Progenitor cell of endocrine pancreas (in vitro differentiated cells): Measurements from ENCODE around the gene BTRC. TPM values are rescaled to one million over a fixed set of nuclear protein-coding genes. Genes with fewer than 3 reads are reported as not detected.

ENCODE experiments used
- DNase-seq: peaks from one replicate; pipeline ENCODE4 v3.0.0; 2021; ENCODE audit warnings: low spot score; ENCODE audit not compliant: unreplicated experiment
- H3K27ac Mint-ChIP-seq: 2 replicates; pipeline ENCODE4 v1.8.0; 2021; ENCODE audit warnings: mild to moderate bottlenecking, moderate library complexity, mixed read lengths
- H3K27me3 Mint-ChIP-seq: 2 replicates; pipeline ENCODE4 v1.8.0; 2021; ENCODE audit warnings: mixed read lengths
- H3K36me3 Mint-ChIP-seq: 2 replicates; pipeline ENCODE4 v1.8.0; 2022; ENCODE audit warnings: mixed read lengths; ENCODE audit not compliant: insufficient read depth
- H3K4me1 Mint-ChIP-seq: 2 replicates; pipeline ENCODE4 v1.8.0; 2021; ENCODE audit warnings: low read depth, mixed read lengths
- H3K4me3 Mint-ChIP-seq: 2 replicates; pipeline ENCODE4 v1.8.0; 2021; ENCODE audit warnings: low read depth, mild to moderate bottlenecking, moderate library complexity, mixed read lengths
- H3K9me3 Mint-ChIP-seq: 2 replicates; pipeline ENCODE4 v1.8.0; 2021; ENCODE audit warnings: low read depth, mixed read lengths
- CTCF ChIP-seq: fragments of 200-600 bp; sonication (generic); IDR thresholded peaks from one replicate; pipeline ENCODE4 v1.5.0; 2021; ENCODE audit warnings: antibody characterized with exemption, mild to moderate bottlenecking; ENCODE audit not compliant: unreplicated experiment
- total RNA-seq: library from RNA; stranded (reverse); gene quantifications from 2 replicates; pipeline ENCODE4 v1.2.1, GENCODE V29; 2021

The BTRC gene
- total RNA-seq, 1 donor from 2014 or later: 46.5 TPM

- Mint-ChIP-seq H3K36me3 (no peaks in the 10 kb centered on the region), H3K27ac (no peak overlapping the region), H3K9me3 (no peaks in the 10 kb centered on the region), H3K27me3 (no peaks in the 10 kb centered on the region), H3K4me3 (no peak overlapping the region), H3K4me1 (peaks cover 34% of the 10 kb centered on the region)
- no peak for TF ChIP-seq CTCF
- DNase-seq: no peak
These were observed 114.2 kb downstream of the BTRC start for GRCh38 chr10:101468159-101468558.

GRCh38 chr10:101476383-101476782 lies 122.4 kb downstream of the BTRC start:
- Mint-ChIP-seq H3K27ac (no peak overlapping the region), H3K36me3 (peaks cover 4% of the 10 kb centered on the region), H3K4me1 (no peaks in the 10 kb centered on the region), H3K9me3 (peaks cover 4% of the 10 kb centered on the region), H3K27me3 (no peaks in the 10 kb centered on the region), H3K4me3 (no peak overlapping the region)
- DNase-seq: no peak
- no peak for TF ChIP-seq CTCF

GRCh38 chr10:101478956-101479355 lies 125.0 kb downstream of the BTRC start:
- DNase-seq: no peak
- Mint-ChIP-seq H3K4me1 (no peaks in the 10 kb centered on the region), H3K27me3 (no peaks in the 10 kb centered on the region), H3K36me3 (peaks cover 7% of the 10 kb centered on the region), H3K9me3 (peaks cover 3% of the 10 kb centered on the region), H3K27ac (no peak overlapping the region), H3K4me3 (no peak overlapping the region)
- TF ChIP-seq CTCF: no peak

- Mint-ChIP-seq H3K36me3 (peaks cover 5% of the 10 kb centered on the region), H3K4me3 (no peak overlapping the region), H3K27ac (no peak overlapping the region), H3K27me3 (peaks cover 11% of the 10 kb centered on the region), H3K9me3 (no peaks in the 10 kb centered on the region), H3K4me1 (peaks cover 8% of the 10 kb centered on the region)
- DNase-seq: no peak
- no peak for TF ChIP-seq CTCF
These were observed 127.3 kb downstream of the BTRC start for GRCh38 chr10:101481256-101481655.

GRCh38 chr10:101482568-101482967 lies 128.6 kb downstream of the BTRC start:
- no peak for DNase-seq
- Mint-ChIP-seq H3K36me3 (peaks cover 5% of the 10 kb centered on the region), H3K9me3 (no peaks in the 10 kb centered on the region), H3K27ac (no peak overlapping the region), H3K27me3 (peaks cover 11% of the 10 kb centered on the region), H3K4me3 (no peak overlapping the region), H3K4me1 (peaks cover 11% of the 10 kb centered on the region)
- TF ChIP-seq CTCF: no peak
